NCI-H2227 (cell line): ENCODE data around the gene FPGS.

Source experiments
- DNase-seq: peaks from one replicate; lab custom pipeline; 2025; ENCODE audit not compliant: unreplicated experiment; lab: John Stamatoyannopoulos, UW

Gene FPGS

GRCh38 chr9:127786773-127787104 lies 15.9 kb upstream of the FPGS start:
- DNase-seq: no peak

- DNase-seq: no peak
Observed at GRCh38 chr9:127788337-127789011, 14.2 kb upstream of the FPGS start.

GRCh38 chr9:127789179-127789578 lies 13.5 kb upstream of the FPGS start:
- no peak for DNase-seq

GRCh38 chr9:127790094-127790855 lies 12.4 kb upstream of the FPGS start:
- DNase-seq: no peak

GRCh38 chr9:127791085-127791484 lies 11.6 kb upstream of the FPGS start:
- no peak for DNase-seq

GRCh38 chr9:127792417-127793031 lies 10.2 kb upstream of the FPGS start:
- no peak for DNase-seq

GRCh38 chr9:127793093-127793708 lies 9.5 kb upstream of the FPGS start:
- no peak for DNase-seq

GRCh38 chr9:127794001-127794791 lies 8.5 kb upstream of the FPGS start:
- DNase-seq: no peak

- no peak for DNase-seq
Observed at GRCh38 chr9:127796225-127796813, 6.4 kb upstream of the FPGS start.

GRCh38 chr9:127796852-127797370 lies 5.8 kb upstream of the FPGS start:
- DNase-seq: no peak

- DNase-seq: no peak
Observed at GRCh38 chr9:127801955-127802575, 617 bp upstream of the FPGS start.

- no peak for DNase-seq
Observed at GRCh38 chr9:127803507-127804352, 1.0 kb downstream of the FPGS start.

GRCh38 chr9:127805620-127806019 lies 2.9 kb downstream of the FPGS start:
- DNase-seq: peak; percentile 12

- no peak for DNase-seq
Observed at GRCh38 chr9:127806871-127807270, 4.2 kb downstream of the FPGS start.

GRCh38 chr9:127808347-127809001 lies 5.8 kb downstream of the FPGS start:
- no peak for DNase-seq

GRCh38 chr9:127809002-127809539 lies 6.4 kb downstream of the FPGS start:
- no peak for DNase-seq

GRCh38 chr9:127809540-127810377 lies 7.1 kb downstream of the FPGS start:
- DNase-seq: no peak
